Measurements from ENCODE around the gene MSANTD2. TPM values are rescaled to one million over a fixed set of nuclear protein-coding genes. Genes with fewer than 3 reads are reported as not detected.
A peak's percentile ranks its signal among the peaks of the same experiment; 100 is the strongest.

MSANTD2 gene
- total and polyA plus RNA-seq, 8 donors: 9.4 to 46.3 (median 39.9) TPM

DNA sequence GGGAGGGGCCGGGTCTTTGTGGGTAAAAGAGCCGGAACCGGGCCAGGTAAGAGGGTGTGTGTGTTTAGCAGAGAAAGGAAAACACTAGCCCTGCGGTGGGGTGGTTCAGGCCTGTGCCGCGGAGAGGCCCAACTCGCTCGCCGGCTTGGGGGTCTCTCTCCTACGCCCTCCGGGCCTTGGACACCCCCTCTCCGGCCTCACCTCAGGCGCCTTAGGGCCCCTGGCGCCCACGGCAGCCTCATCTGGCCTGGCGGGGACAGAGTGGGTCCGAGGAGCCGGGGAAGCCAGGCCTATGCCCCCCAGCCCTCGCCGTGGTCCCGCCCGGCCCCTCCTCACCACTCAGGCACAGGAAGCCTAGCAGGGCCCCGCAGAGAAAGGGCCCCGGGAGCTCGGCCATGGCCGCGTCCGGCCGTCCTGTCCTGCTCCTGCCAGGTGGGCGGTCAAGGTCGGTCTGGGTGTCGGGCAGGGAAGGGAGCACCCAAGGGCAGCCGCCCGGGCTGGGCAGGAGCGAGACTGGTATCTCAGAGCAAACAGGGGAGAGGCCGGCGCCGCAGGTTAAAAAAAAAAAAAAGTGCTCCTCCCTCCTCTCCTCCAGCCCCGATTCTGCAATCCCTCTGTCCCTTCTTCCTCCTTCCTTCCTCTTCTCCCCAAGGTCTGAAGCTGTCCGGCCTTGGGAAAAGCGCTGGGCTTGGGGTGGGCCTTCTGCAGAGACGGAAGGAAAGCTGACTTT lies 48.3 kb downstream of the MSANTD2 start, which contains the start of gene VSIG2:
Gene VSIG2 (minus strand): TSS at position 515 of the 730 bp plus-strand sequence. CDS start 118 bp downstream, at position 397.
- intact Hi-C loops (cut with DNase I): loop anchor here in 1 of 2 donors (10.0 kb wide), 1 partner anchor 77 kb away; the partner anchor contains the start of genes SIAE and SPA17
- H3K27ac ChIP-seq: peak within 1 kb of the TSS; percentile 53 to 75
- TF ChIP-seq, protein P1, sequence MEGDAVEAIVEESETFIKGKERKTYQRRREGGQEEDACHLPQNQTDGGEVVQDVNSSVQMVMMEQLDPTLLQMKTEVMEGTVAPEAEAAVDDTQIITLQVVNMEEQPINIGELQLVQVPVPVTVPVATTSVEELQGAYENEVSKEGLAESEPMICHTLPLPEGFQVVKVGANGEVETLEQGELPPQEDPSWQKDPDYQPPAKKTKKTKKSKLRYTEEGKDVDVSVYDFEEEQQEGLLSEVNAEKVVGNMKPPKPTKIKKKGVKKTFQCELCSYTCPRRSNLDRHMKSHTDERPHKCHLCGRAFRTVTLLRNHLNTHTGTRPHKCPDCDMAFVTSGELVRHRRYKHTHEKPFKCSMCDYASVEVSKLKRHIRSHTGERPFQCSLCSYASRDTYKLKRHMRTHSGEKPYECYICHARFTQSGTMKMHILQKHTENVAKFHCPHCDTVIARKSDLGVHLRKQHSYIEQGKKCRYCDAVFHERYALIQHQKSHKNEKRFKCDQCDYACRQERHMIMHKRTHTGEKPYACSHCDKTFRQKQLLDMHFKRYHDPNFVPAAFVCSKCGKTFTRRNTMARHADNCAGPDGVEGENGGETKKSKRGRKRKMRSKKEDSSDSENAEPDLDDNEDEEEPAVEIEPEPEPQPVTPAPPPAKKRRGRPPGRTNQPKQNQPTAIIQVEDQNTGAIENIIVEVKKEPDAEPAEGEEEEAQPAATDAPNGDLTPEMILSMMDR (IDR thresholded peaks at IDR 0.05): no peak
- ATAC-seq: peak; percentile 38
- peak within 1 kb of the TSS; percentile 22 to 27 for H3K4me3 ChIP-seq
- DNase-seq: peak in 1 of 4 donors; percentile 83
- H3K4me1 ChIP-seq: peaks cover 26 to 84% of the 10 kb centered on the region in 2 donors
- H3K36me3 ChIP-seq: peaks cover 0 to 11% of the 10 kb centered on the region in 2 donors
- no peaks in the 10 kb centered on the region for H3K9me3 ChIP-seq
- peaks cover 5 to 38% of the 10 kb centered on the region in 2 donors for H3K27me3 ChIP-seq

GRCh38 chr11:124751391-124751740 lies 48.8 kb downstream of the MSANTD2 start:
- ATAC-seq (no peak), DNase-seq (peak in 1 of 4 donors; percentile 75)
- peaks cover 5 to 40% of the 10 kb centered on the region in 2 donors for H3K27me3 ChIP-seq
- intact Hi-C loops (cut with DNase I): loop anchor here in 1 of 2 donors (10.0 kb wide), 1 partner anchor 77 kb away; the partner anchor contains the start of genes SIAE and SPA17
- H3K4me3 ChIP-seq: peak overlapping the region in 1 of 2 donors; percentile 27
- H3K36me3 ChIP-seq: peaks cover 0 to 11% of the 10 kb centered on the region in 2 donors
- peak overlapping the region; percentile 53 to 75 for H3K27ac ChIP-seq
- peaks cover 31 to 89% of the 10 kb centered on the region in 2 donors for H3K4me1 ChIP-seq
- TF ChIP-seq, protein P1 (IDR thresholded peaks at IDR 0.05): no peak
- no peaks in the 10 kb centered on the region for H3K9me3 ChIP-seq

DNA sequence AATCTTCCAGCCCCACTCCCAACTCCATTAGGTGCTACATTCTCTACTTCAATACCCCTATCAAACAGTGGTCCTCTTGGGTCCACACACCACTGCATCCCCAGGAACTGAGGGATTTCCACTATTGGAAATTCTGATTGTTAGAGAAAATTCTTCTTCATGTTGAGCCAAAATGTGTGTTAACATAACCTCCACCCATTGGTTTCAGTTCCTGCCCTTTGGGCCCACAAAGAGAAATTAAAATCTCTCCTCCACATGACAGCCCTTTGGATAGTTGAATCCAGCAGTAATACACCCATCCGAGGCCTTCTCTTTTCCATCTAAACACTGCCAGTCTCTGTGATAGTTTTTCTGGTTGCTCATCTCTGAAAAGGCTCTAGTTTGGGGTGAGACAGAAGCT lies 50.3 kb downstream of the MSANTD2 start:
- Histone ChIP-seq H3K36me3 (peaks cover 0 to 10% of the 10 kb centered on the region in 2 donors), H3K27ac (no peak overlapping the region), H3K4me3 (no peak overlapping the region), H3K4me1 (peaks cover 32 to 92% of the 10 kb centered on the region in 2 donors), H3K27me3 (peaks cover 5 to 51% of the 10 kb centered on the region in 2 donors), H3K9me3 (no peaks in the 10 kb centered on the region)
- ATAC-seq: no peak
- TF ChIP-seq, protein P1 (IDR thresholded peaks at IDR 0.05): no peak
- intact Hi-C loops (cut with DNase I): loop anchor here in 1 of 2 donors (10.0 kb wide), 1 partner anchor 75 kb away; the partner anchor contains the start of genes SIAE and SPA17
- DNase-seq: no peak

- ATAC-seq (no peak), DNase-seq (peak in 1 of 4 donors; percentile 72)
- TF ChIP-seq, protein P1 (IDR thresholded peaks at IDR 0.05): no peak
- intact Hi-C loops (cut with DNase I): no loop called here
- Histone ChIP-seq H3K27ac (peak overlapping the region; percentile 39 to 82), H3K36me3 (no peaks in the 10 kb centered on the region), H3K27me3 (peaks cover 5 to 52% of the 10 kb centered on the region in 2 donors), H3K4me3 (no peak overlapping the region), H3K4me1 (peaks cover 32 to 85% of the 10 kb centered on the region in 2 donors), H3K9me3 (no peaks in the 10 kb centered on the region)
Observed at GRCh38 chr11:124748481-124749343, 51.5 kb downstream of the MSANTD2 start.

All from left lung (tissue), 10 donors.